Thyroid gland (tissue), 4 donors: ENCODE results near the gene HOXD3. TPM values are rescaled to one million over a fixed set of nuclear protein-coding genes. Genes with fewer than 3 reads are reported as not detected.

ENCODE experiments used
- DNase-seq, 2 donors: peaks; one replicate each; pipeline ENCODE4 v3.0.0-alpha.2; 2019
- H3K27ac ChIP-seq, 3 donors: fragments of 200-600 bp; sonication (generic); 1 replicate in 2 of 3; 2 replicates in 1 of 3; pipeline ENCODE4 v1.5.1; 2016 to 2019; ENCODE audit warnings: mild to moderate bottlenecking in 1 of 3, moderate library complexity in 1 of 3
- H3K27me3 ChIP-seq: fragments of 200-600 bp; sonication (generic); one replicate; pipeline ENCODE4 v1.5.1; 2019
- H3K36me3 ChIP-seq, 2 donors: fragments of 200-600 bp; sonication (generic); one replicate each; pipeline ENCODE4 v1.5.1; 2016 to 2019
- H3K4me1 ChIP-seq, 2 donors: fragments of 200-600 bp; sonication (generic); one replicate each; pipeline ENCODE4 v1.5.1; 2017 to 2019
- H3K4me3 ChIP-seq, 3 donors: fragments of 200-600 bp; sonication (generic); replicated peaks in 1 of 3; 1 replicate in 2 of 3; 2 replicates in 1 of 3; pipeline ENCODE4 v1.5.1; 2016; ENCODE audit warnings: mild to moderate bottlenecking in 1 of 3
- H3K9me3 ChIP-seq: fragments of 200-600 bp; sonication (generic); one replicate; pipeline ENCODE4 v1.5.1; 2017
- CTCF ChIP-seq, 6 experiments: fragments of 200-600 bp in 3 of 6; fragments of 450-650 bp in 3 of 6; sonication (generic) in 3 of 6; IDR thresholded peaks; one replicate each; pipeline ENCODE4 v1.5.1; 2016 to 2019; ENCODE audit warnings: antibody characterized with exemption in 6 of 6, mild to moderate bottlenecking in 2 of 6, inconsistent platforms in 1 of 6, moderate library complexity in 1 of 6
- POLR2A ChIP-seq, 2 donors: fragments of 450-650 bp; IDR thresholded peaks; one replicate each; pipeline ENCODE4 v1.6.1; 2017; ENCODE audit warnings: antibody characterized with exemption in 2 of 2, mild to moderate bottlenecking in 2 of 2, moderate library complexity in 1 of 2
- WGBS, 2 donors: methylation state at CpG; one replicate each; pipeline ENCODE4 v1.1.5; 2017; 5-methylcytosine and 5-hydroxymethylcytosine counted together
- intact Hi-C: fragments of 100-400 bp; cut with DNase I; formaldehyde crosslinking; loops from one replicate; pipeline ENCODE4 v1.15.1; 2023
- total RNA-seq, 4 donors: library from RNA; depleted of rRNA; stranded (reverse); fragments of >200 nt; gene quantifications; one replicate each; pipeline ENCODE4 v1.2.3, GENCODE V29; 2016

Gene HOXD3
- total RNA-seq, 4 donors from 2014 or later = 0.75 to 5.0 (median 3.1) TPM

DNA sequence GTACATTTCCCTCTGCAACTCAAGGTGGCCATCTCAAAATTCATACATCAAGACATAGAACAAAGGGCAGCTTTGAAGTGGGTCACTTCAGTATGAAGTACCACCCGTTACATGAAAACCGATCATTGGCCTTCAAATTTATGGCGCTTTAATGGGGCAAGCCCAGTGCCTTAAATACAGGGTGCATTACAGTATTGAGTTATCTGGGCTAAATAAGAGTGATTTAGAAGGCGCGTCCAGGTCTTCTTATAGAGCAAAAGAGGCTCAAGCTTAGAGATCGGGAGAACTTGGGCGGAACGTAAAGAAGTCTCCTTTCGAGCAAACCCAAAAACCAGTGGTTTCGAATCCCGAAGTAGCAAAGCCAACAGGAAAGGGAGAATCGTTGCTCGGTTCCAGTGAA, 7.1 kb downstream of the HOXD3 start:
- no peak for DNase-seq
- intact Hi-C loops = no loop called here
- WGBS, 2 donors = 24 to 42% methylated on average over 13 of the region's 13 CpGs
- Histone ChIP-seq H3K4me1 (peaks cover 2 to 22% of the 10 kb centered on the region in 2 donors), H3K36me3 (no peaks in the 10 kb centered on the region), H3K9me3 (no peaks in the 10 kb centered on the region), H3K4me3 (no peak overlapping the region), H3K27me3 (peaks cover 63% of the 10 kb centered on the region), H3K27ac (no peak overlapping the region)
- TF ChIP-seq CTCF (IDR thresholded peaks at IDR 0.05) = no peak
- TF ChIP-seq POLR2A (IDR thresholded peaks at IDR 0.05) = no peak

DNA sequence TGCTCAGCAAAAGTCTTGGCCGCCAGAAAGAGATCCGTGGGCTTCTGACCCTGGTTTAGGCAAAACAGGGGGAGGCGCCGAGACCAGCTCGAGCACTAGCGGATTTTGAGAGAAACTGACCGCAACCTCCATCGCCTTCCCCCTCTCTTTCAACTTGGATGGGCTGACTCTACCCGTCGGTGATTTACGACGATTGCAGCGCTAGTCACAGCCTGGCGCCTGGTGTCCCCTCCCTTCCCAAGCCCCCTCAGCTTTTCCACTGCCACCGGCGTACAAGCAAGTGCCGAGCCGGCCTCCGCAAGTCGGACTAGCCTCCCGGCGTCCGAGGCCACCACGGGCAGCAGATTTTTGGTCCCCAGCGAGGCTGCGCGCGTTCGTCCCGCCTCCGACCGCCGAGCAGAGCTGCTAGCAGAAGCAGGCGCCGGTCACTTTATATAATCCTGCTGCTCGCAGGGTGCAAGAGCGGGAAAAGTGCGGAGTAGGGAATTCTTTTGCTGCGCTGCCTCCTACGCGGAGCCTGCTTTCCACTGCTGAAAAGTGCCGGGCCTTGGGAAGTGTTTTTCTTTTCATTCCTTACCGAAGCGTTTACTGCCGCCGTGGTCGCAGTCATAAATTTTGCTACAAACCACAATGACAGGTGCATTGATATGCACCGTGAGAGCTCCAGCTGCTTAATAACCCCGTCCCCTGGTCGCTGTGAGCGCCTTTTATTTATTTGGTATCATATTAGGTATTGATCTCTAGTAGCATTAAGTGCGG, 7.7 kb downstream of the HOXD3 start:
- Histone ChIP-seq H3K36me3 (no peaks in the 10 kb centered on the region), H3K9me3 (no peaks in the 10 kb centered on the region), H3K4me3 (no peak overlapping the region), H3K4me1 (peaks cover 2 to 16% of the 10 kb centered on the region in 2 donors), H3K27me3 (peaks cover 59% of the 10 kb centered on the region), H3K27ac (no peak overlapping the region)
- 7 to 36% methylated on average over 50 of the region's 52 CpGs for WGBS, 2 donors
- TF ChIP-seq POLR2A (IDR thresholded peaks at IDR 0.05) (no peak), CTCF (IDR thresholded peaks at IDR 0.05) (no peak)
- intact Hi-C loops = no loop called here
- DNase-seq = no peak

DNA sequence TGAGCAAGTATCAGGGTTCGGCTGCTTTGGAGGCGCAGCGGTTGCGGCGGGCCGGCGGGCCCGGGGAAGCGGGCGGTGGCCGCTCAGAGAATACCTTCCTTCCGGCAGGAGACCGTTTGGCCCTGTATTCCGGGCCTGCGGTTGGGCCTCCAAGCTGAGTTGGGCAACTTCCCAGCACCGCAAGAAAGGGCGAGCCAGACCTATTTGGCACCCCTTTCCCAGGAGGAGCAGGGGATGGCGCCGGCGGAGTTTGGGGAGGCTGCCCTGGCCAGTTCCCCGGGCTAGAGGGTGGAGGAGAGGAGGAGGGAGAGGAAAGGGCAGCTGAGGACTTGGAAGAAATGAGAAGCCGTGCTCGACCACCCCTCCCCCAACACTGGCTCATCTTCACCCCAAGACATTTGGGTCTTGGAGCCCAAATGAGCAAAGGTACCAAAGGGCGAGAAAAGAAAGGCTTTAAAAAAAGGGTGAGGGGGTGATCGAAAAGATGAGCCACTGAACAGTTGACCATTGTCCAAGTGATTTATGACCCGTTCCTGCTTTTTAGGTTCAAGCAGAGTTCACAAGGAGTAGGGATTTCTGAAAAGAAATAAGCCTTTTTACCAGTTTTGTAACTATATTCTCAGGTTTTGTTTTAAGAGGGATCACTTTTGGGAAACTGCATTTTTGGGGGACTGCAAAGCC, 8.4 kb downstream of the HOXD3 start:
- Histone ChIP-seq H3K27me3 (peaks cover 52% of the 10 kb centered on the region), H3K4me3 (no peak overlapping the region), H3K36me3 (no peaks in the 10 kb centered on the region), H3K27ac (no peak overlapping the region), H3K9me3 (no peaks in the 10 kb centered on the region), H3K4me1 (peaks cover 0 to 10% of the 10 kb centered on the region in 2 donors)
- WGBS, 2 donors = 8 to 30% methylated on average over 24 to 26 of the region's 26 CpGs
- no peak for DNase-seq
- TF ChIP-seq CTCF (IDR thresholded peaks at IDR 0.05) (no peak), POLR2A (IDR thresholded peaks at IDR 0.05) (no peak)
- intact Hi-C loops = no loop called here

GRCh38 chr2:176166272-176166671, 9.2 kb downstream of the HOXD3 start:
- H3K9me3 ChIP-seq = no peaks in the 10 kb centered on the region
- H3K27me3 ChIP-seq = peaks cover 46% of the 10 kb centered on the region
- WGBS, 2 donors = 39 to 50% methylated on average over 2 of the region's 2 CpGs
- DNase-seq = no peak
- no peak overlapping the region for H3K4me3 ChIP-seq
- intact Hi-C loops = no loop called here
- H3K36me3 ChIP-seq = no peaks in the 10 kb centered on the region
- H3K4me1 ChIP-seq = peaks cover under 1 to 4% of the 10 kb centered on the region in 2 donors
- no peak for TF ChIP-seq CTCF (IDR thresholded peaks at IDR 0.05)
- no peak for TF ChIP-seq POLR2A (IDR thresholded peaks at IDR 0.05)
- H3K27ac ChIP-seq = no peak overlapping the region

DNA sequence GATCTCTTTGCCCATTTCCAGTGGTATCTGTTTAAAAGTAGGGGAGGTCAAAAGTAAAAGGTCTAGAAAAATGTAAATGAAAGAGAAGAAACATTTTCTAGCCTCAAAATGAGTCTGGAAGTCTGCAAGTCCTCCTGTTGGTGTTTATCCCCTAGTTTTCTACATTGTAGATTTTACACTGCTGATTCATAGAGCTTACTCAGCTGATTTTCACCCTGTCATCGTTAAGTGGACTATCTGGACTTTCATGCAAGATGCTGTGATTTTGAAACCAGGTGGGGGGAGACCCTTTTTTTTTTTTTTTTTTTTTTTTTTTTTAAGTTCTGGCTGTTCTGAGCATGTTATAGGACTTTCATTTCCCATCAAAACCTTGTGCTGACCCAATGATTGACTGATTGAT, 10.3 kb downstream of the HOXD3 start:
- H3K4me1 ChIP-seq = peaks cover 7 to 11% of the 10 kb centered on the region in 2 donors
- TF ChIP-seq CTCF (IDR thresholded peaks at IDR 0.05) (no peak), POLR2A (IDR thresholded peaks at IDR 0.05) (no peak)
- no peaks in the 10 kb centered on the region for H3K9me3 ChIP-seq
- H3K27ac ChIP-seq = no peak overlapping the region
- H3K27me3 ChIP-seq = peaks cover 51% of the 10 kb centered on the region
- H3K36me3 ChIP-seq = no peaks in the 10 kb centered on the region
- 63 to 79% methylated on average over 1 of the region's 1 CpG for WGBS, 2 donors
- no peak for DNase-seq
- intact Hi-C loops = no loop called here
- no peak overlapping the region for H3K4me3 ChIP-seq
